Tibial artery (tissue), 4 donors: ENCODE data around the gene MICAL2.

Experiments
- DNase-seq, 2 donors: peaks; one replicate each; pipeline ENCODE4 v3.0.0-alpha.2; 2019
- H3K27ac ChIP-seq, 2 donors: fragments of 200-600 bp; sonication (generic) in 1 of 2; 1 replicate in 1 of 2; 2 replicates in 1 of 2; pipeline ENCODE4 v1.5.1; 2018 to 2019; ENCODE audit warnings: mild to moderate bottlenecking in 1 of 2
- H3K27me3 ChIP-seq, 2 donors: fragments of 200-600 bp; sonication (generic) in 1 of 2; one replicate each; pipeline versions ENCODE4 v1.5.1 to v1.6.0; 2016 to 2019
- H3K36me3 ChIP-seq, 3 donors: fragments of 200-600 bp; sonication (generic) in 2 of 3; one replicate each; pipeline ENCODE4 v1.5.1; 2016 to 2019; ENCODE audit warnings: mild to moderate bottlenecking in 2 of 3
- H3K4me1 ChIP-seq, 4 donors: fragments of 200-600 bp; sonication (generic) in 2 of 4; 1 replicate in 3 of 4; 2 replicates in 1 of 4; pipeline ENCODE4 v1.5.1; 2016 to 2019
- H3K4me3 ChIP-seq, 2 donors: fragments of 200-600 bp; sonication (generic) in 1 of 2; 1 replicate in 1 of 2; 2 replicates in 1 of 2; pipeline ENCODE4 v1.5.1; 2018 to 2019; ENCODE audit warnings: mild to moderate bottlenecking in 2 of 2
- H3K9me3 ChIP-seq, 3 donors: fragments of 200-600 bp; sonication (generic) in 1 of 3; one replicate each; pipeline ENCODE4 v1.5.1; 2016 to 2019
- intact Hi-C: fragments of 100-400 bp; cut with DNase I; formaldehyde crosslinking; loops from one replicate; pipeline ENCODE4 v1.15.0; 2023; ENCODE audit warnings: low total_unique reads
- TF ChIP-seq, protein P1 (sequence below), 2 experiments: fragments of 200-600 bp in 1 of 2; fragments of 450-650 bp in 1 of 2; IDR thresholded peaks; one replicate each; pipeline ENCODE4 v1.5.1; 2017 to 2019; ENCODE audit warnings: antibody characterized with exemption in 2 of 2, mild to moderate bottlenecking in 1 of 2, moderate library complexity in 1 of 2

Gene MICAL2

DNA sequence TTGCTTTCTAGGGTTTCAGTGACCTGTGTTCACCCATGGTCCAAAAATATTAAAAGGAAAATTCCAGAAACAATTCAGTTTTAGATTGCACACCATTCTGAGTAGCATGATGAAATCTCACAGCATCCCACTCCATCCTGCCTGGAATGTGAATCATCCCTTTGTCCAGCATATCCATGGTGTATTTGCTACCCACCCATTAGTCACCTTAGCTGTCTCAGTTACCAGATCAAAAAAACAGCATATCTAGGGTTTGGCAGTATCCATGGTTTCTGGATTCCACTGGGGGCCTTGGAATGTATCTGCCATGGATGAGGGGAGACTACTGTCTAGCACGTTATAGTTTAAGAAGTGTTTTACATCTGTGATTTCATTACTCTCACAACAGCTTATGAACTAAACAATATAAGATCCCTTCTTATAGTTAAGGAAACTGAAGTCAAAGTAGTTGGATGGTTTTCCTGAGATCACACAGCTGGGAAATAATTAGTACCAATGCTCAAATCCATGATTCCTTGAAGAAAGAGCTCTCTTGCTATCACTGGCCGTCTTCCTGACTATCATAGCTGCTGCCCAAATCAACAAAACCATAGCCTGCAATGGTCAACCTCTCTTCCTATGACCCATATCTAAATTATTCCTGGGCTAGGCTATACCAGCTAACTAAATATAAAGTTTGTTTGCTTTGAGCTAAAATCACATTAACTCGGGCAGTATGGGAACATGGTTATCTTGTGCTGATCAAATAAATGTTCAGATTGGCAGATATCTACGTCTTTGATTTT, 122.6 kb downstream of the MICAL2 start:
- no peak for DNase-seq
- H3K4me3 ChIP-seq = no peak overlapping the region
- peaks cover 51 to 52% (median 51%) of the 10 kb centered on the region in 3 donors for H3K36me3 ChIP-seq
- intact Hi-C loops = loop anchor here (10.0 kb wide), 1 partner anchor 68 kb away; no protein-coding TSS in a partner anchor
- TF ChIP-seq, protein P1, sequence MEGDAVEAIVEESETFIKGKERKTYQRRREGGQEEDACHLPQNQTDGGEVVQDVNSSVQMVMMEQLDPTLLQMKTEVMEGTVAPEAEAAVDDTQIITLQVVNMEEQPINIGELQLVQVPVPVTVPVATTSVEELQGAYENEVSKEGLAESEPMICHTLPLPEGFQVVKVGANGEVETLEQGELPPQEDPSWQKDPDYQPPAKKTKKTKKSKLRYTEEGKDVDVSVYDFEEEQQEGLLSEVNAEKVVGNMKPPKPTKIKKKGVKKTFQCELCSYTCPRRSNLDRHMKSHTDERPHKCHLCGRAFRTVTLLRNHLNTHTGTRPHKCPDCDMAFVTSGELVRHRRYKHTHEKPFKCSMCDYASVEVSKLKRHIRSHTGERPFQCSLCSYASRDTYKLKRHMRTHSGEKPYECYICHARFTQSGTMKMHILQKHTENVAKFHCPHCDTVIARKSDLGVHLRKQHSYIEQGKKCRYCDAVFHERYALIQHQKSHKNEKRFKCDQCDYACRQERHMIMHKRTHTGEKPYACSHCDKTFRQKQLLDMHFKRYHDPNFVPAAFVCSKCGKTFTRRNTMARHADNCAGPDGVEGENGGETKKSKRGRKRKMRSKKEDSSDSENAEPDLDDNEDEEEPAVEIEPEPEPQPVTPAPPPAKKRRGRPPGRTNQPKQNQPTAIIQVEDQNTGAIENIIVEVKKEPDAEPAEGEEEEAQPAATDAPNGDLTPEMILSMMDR (IDR thresholded peaks at IDR 0.05) = no peak
- H3K27ac ChIP-seq = peak overlapping the region; percentile 77 to 86
- peaks cover 6 to 81% (median 53%) of the 10 kb centered on the region in 4 donors for H3K4me1 ChIP-seq
- H3K27me3 ChIP-seq = no peaks in the 10 kb centered on the region
- no peaks in the 10 kb centered on the region for H3K9me3 ChIP-seq

DNA sequence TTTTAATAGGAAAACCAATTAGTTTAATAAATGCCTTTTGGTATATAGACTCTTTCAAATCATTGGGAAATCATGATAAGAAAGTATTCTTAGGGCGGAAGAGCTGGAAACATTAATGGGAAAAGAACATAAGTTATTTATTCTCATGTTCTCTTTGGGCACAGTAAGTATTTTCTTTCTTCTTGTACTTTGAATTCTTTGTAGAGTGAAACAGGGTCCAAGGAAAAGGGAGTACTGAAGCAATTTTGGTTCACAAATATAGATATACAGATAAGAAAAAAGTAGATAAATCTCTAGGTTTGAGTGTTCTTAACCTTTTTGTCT, 123.2 kb downstream of the MICAL2 start:
- no peak for DNase-seq
- Histone ChIP-seq H3K36me3 (peaks cover 47 to 50% (median 48%) of the 10 kb centered on the region in 3 donors), H3K27ac (peak overlapping the region; percentile 77 to 86), H3K27me3 (no peaks in the 10 kb centered on the region), H3K4me1 (peaks cover 6 to 84% (median 53%) of the 10 kb centered on the region in 4 donors), H3K4me3 (no peak overlapping the region), H3K9me3 (no peaks in the 10 kb centered on the region)
- TF ChIP-seq, protein P1 (IDR thresholded peaks at IDR 0.05) = no peak
- intact Hi-C loops = loop anchor here (10.0 kb wide), 1 partner anchor 69 kb away; no protein-coding TSS in a partner anchor

DNA sequence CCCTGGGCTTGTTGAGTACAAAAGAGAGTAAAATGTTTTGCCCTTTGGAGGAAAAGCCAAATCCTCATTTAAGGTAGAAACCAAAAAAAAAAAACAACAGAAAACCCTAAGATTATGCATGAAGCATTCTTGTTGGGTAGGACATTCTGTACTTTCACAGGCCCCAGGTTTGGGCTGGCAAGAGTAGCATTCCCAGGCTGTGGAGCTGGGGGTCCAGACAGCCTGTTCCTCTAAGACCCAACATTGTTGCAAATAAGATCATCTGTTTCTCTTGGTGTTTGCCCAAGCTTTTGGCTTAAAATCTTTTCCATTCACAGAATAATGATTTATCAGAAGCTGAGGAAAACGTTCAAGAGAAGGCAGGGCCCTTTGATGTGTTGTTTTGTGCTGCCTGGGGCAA, 123.8 kb downstream of the MICAL2 start:
- Histone ChIP-seq H3K9me3 (no peaks in the 10 kb centered on the region), H3K27me3 (no peaks in the 10 kb centered on the region), H3K4me1 (peaks cover 6 to 85% (median 53%) of the 10 kb centered on the region in 4 donors), H3K27ac (peak overlapping the region; percentile 77 to 86), H3K4me3 (no peak overlapping the region), H3K36me3 (peaks cover 44 to 47% (median 44%) of the 10 kb centered on the region in 3 donors)
- intact Hi-C loops = loop anchor here (2.0 to 10.0 kb wide), 2 partner anchors 69 to 125 kb away; no protein-coding TSS in a partner anchor
- TF ChIP-seq, protein P1 (IDR thresholded peaks at IDR 0.05) = no peak
- peak; percentile 64 to 88 for DNase-seq

DNA sequence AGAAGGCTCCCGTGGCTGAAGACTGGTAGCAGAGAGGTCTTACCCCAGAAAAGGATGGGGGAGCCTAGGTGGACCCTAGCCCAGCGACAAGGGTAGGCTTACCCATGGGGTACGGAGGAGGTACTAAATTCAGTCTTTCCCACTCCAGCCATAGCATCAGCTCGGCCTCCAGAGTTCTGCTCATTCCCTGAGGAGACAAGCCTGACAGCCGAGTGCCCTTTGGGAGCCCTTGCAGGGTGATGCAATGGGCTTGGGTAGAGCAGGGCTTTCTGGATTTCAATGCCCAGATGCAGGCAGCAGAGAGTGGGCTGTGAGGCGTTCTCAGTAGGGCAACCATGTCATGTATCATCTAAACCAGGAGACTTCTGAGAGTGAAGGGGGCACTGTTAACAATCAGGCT, 124.7 kb downstream of the MICAL2 start:
- intact Hi-C loops = loop anchor here (2.0 to 10.0 kb wide), 2 partner anchors 70 to 126 kb away; no protein-coding TSS in a partner anchor
- Histone ChIP-seq H3K4me1 (peaks cover 6 to 85% (median 57%) of the 10 kb centered on the region in 4 donors), H3K4me3 (no peak overlapping the region), H3K36me3 (peaks cover 44 to 47% (median 45%) of the 10 kb centered on the region in 3 donors), H3K27ac (peak overlapping the region; percentile 77 to 86), H3K9me3 (no peaks in the 10 kb centered on the region), H3K27me3 (no peaks in the 10 kb centered on the region)
- TF ChIP-seq, protein P1 (IDR thresholded peaks at IDR 0.05) = no peak
- DNase-seq = peak in 1 of 2 donors; percentile 85

DNA sequence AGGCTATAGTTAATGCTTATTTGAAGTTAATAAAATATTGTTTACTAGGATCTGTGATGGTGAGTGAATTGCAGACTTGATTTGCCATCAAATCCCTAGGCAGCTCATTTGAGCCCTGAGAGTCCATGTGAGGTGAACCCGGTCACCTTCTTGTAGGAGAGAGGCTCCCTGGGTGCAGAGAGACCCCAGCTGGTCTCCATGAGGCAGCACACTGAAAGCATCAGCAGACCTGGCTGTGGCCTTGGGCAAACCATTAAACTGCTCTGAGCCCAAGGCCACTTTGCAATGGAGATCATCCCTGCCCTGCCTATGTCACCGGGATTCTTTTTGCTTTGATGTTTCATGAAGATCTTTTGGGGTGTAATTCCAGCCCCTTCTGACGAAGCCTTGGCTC, 125.2 kb downstream of the MICAL2 start:
- intact Hi-C loops = loop anchor here (2.0 to 10.0 kb wide), 2 partner anchors 71 to 127 kb away; no protein-coding TSS in a partner anchor
- H3K4me1 ChIP-seq = peaks cover 6 to 89% (median 57%) of the 10 kb centered on the region in 4 donors
- DNase-seq = no peak
- H3K36me3 ChIP-seq = peaks cover 42 to 47% (median 44%) of the 10 kb centered on the region in 3 donors
- H3K27me3 ChIP-seq = no peaks in the 10 kb centered on the region
- no peaks in the 10 kb centered on the region for H3K9me3 ChIP-seq
- TF ChIP-seq, protein P1 (IDR thresholded peaks at IDR 0.05) = no peak
- peak overlapping the region; percentile 77 to 86 for H3K27ac ChIP-seq
- no peak overlapping the region for H3K4me3 ChIP-seq
